Mucosa of descending colon (tissue), 3 donors: Measurements from ENCODE around the gene STMP1. TPM values are rescaled to one million over a fixed set of nuclear protein-coding genes. Genes with fewer than 3 reads are reported as not detected.
A peak's percentile ranks its signal among the peaks of the same experiment; 100 is the strongest.

Experiments used
- ATAC-seq: fragments of 200-7000 bp; cut with Tn5 transposase; one replicate; pipeline ENCODE4 v1.9.1; 2020; ENCODE audit warnings: mild to moderate bottlenecking, moderate library complexity
- DNase-seq, 3 donors: peaks; one replicate each; pipeline ENCODE4 v3.0.0-alpha.2; 2020
- H3K36me3 ChIP-seq: fragments of 200-600 bp; one replicate; pipeline ENCODE4 v1.8.0; 2021; ENCODE audit warnings: low read depth, mild to moderate bottlenecking
- H3K4me1 ChIP-seq: fragments of 200-600 bp; one replicate; pipeline ENCODE4 v1.8.0; 2021; ENCODE audit warnings: low read depth, mild to moderate bottlenecking
- H3K4me3 ChIP-seq: fragments of 200-600 bp; one replicate; pipeline ENCODE4 v1.8.0; 2021; ENCODE audit warnings: mild to moderate bottlenecking
- H3K9me3 ChIP-seq: fragments of 200-600 bp; one replicate; pipeline ENCODE4 v1.8.0; 2021; ENCODE audit warnings: mild to moderate bottlenecking
- CTCF ChIP-seq: fragments of 200-600 bp; IDR thresholded peaks from one replicate; pipeline ENCODE4 v1.8.0; 2022; ENCODE audit warnings: antibody characterized with exemption, mild to moderate bottlenecking
- intact Hi-C, 2 donors: fragments of 100-400 bp; cut with DNase I in 1 of 2; cut with micrococcal nuclease in 1 of 2; formaldehyde crosslinking; loops; one replicate each; pipeline versions ENCODE4 v1.11.0 to v1.11.1; 2022; cut with DNase I, micrococcal nuclease
- long read RNA-seq, 2 donors: library from polyadenylated mRNA; unstranded; transcript quantifications; one replicate each; pipeline ENCODE4 v2.0.0, GENCODE V29; 2019 to 2021
- total RNA-seq, 3 donors: library from RNA; stranded (reverse); fragmentation: NEBNext Ultra II Directional in 2 of 3; extraction: Animal tissue kit (Norgen Biotek cat#: 25700) in 2 of 3; gene quantifications; one replicate each; pipeline versions ENCODE4 v1.2.1 to v1.2.4, GENCODE V29; 2021 to 2023
- donor health status: DM: no; HTN: no; CAD: no; lungs with moderate emphysema.
- donor health status: DM: no; HTN: no; CAD: no.
- donor health status: DM: no; HTN: yes; CAD: no.

Gene STMP1
- 10 to 100 TPM; 23.5 to 28.5 (median 24.9) TPM for total RNA-seq
- long read RNA-seq, donor 1, transcript STMP1-202 (3 exons, 2,450 nt) = major isoform, 46 of 50 reads
- long read RNA-seq, donor 1, partial matches to known transcripts = 1 of 50 reads
- long read RNA-seq, donor 1, other reads (novel, unspliced or antisense) = 1 of 50 reads
- long read RNA-seq, donor 2, transcript STMP1-202 (3 exons, 2,450 nt) = major isoform, 37 of 42 reads
- long read RNA-seq, donor 2, partial matches to known transcripts = 2 of 42 reads
- long read RNA-seq, donor 2, other reads (novel, unspliced or antisense) = 3 of 42 reads

- ATAC-seq (peak; percentile 100), DNase-seq (peak; percentile 98 to 99 (median 98))
- Histone ChIP-seq H3K4me1 (peaks cover 10% of the 10 kb centered on the region), H3K9me3 (no peaks in the 10 kb centered on the region), H3K36me3 (no peaks in the 10 kb centered on the region), H3K4me3 (peak within 1 kb of the TSS; percentile 96)
- peak; percentile 85 for TF ChIP-seq CTCF
- intact Hi-C loops = no loop called here
These were observed at the start of gene STMP1 for GRCh38 chr7:135662373-135663114. TSS of gene STMP1 (plus strand) at chr7:135662514.

GRCh38 chr7:135616136-135616535 lies 46.2 kb upstream of the STMP1 start:
- intact Hi-C loops = no loop called here
- H3K4me3 ChIP-seq = no peak overlapping the region
- no peaks in the 10 kb centered on the region for H3K4me1 ChIP-seq
- no peaks in the 10 kb centered on the region for H3K9me3 ChIP-seq
- no peak for DNase-seq
- TF ChIP-seq CTCF = no peak
- no peaks in the 10 kb centered on the region for H3K36me3 ChIP-seq
- ATAC-seq = no peak

- DNase-seq = no peak
These were observed 44.5 kb upstream of the STMP1 start for GRCh38 chr7:135617781-135618180.

GRCh38 chr7:135618510-135618909 lies 43.8 kb upstream of the STMP1 start:
- no peaks in the 10 kb centered on the region for H3K36me3 ChIP-seq
- intact Hi-C loops = no loop called here
- no peak for TF ChIP-seq CTCF
- H3K4me3 ChIP-seq = no peak overlapping the region
- no peak for DNase-seq
- no peak for ATAC-seq
- no peaks in the 10 kb centered on the region for H3K4me1 ChIP-seq
- H3K9me3 ChIP-seq = no peaks in the 10 kb centered on the region

More at GRCh38 chr7:135617781-135618180, 44.5 kb upstream of the STMP1 start:
- Histone ChIP-seq H3K4me3 (no peak overlapping the region), H3K9me3 (no peaks in the 10 kb centered on the region), H3K4me1 (no peaks in the 10 kb centered on the region), H3K36me3 (no peaks in the 10 kb centered on the region)
- ATAC-seq = no peak
- intact Hi-C loops = no loop called here
- no peak for TF ChIP-seq CTCF

GRCh38 chr7:135620447-135620846 lies 41.9 kb upstream of the STMP1 start:
- intact Hi-C loops = no loop called here
- Histone ChIP-seq H3K4me3 (no peak overlapping the region), H3K36me3 (no peaks in the 10 kb centered on the region), H3K4me1 (no peaks in the 10 kb centered on the region), H3K9me3 (no peaks in the 10 kb centered on the region)
- no peak for DNase-seq
- TF ChIP-seq CTCF = no peak
- no peak for ATAC-seq
